ENCODE measurements around the gene C1RL.
"Not testable (repeated sequence)": the region's sequence is repeated elsewhere in the genome, so short reads cannot be mapped to it uniquely, and the experiment has no call there.

C1RL gene

GRCh38 chr12:7060353-7060954 is 48.6 kb downstream of the C1RL start, which contains the start of gene C1S:
TSS of gene C1S (plus strand) at chr12:7060718. CDS start at chr12:7061913, 1,195 bp downstream.
- DNase-seq (ENCODE audit: low read depth) = no peak

GRCh38 chr12:7059780-7060179 is 49.2 kb downstream of the C1RL start:
- no peak for DNase-seq (ENCODE audit: low read depth)

GRCh38 chr12:7058850-7059395 is 50.1 kb downstream of the C1RL start:
- DNase-seq (ENCODE audit: low read depth) = no peak

GRCh38 chr12:7058163-7058845 is 50.7 kb downstream of the C1RL start:
- no peak for DNase-seq (ENCODE audit: low read depth)

GRCh38 chr12:7055736-7056135 is 53.3 kb downstream of the C1RL start:
- not testable (repeated sequence) for DNase-seq (ENCODE audit: low read depth)

GRCh38 chr12:7054925-7055324 is 54.1 kb downstream of the C1RL start:
- no peak for DNase-seq (ENCODE audit: low read depth)

- DNase-seq (ENCODE audit: low read depth) = not testable (repeated sequence)
These were observed 59.0 kb downstream of the C1RL start for GRCh38 chr12:7049973-7050372.

- not testable (repeated sequence) for DNase-seq (ENCODE audit: low read depth)
These were observed 59.5 kb downstream of the C1RL start for GRCh38 chr12:7049445-7049951.

GRCh38 chr12:7047306-7047705 is 61.7 kb downstream of the C1RL start:
- DNase-seq (ENCODE audit: low read depth) = no peak

- no peak for DNase-seq (ENCODE audit: low read depth)
These were observed 62.5 kb downstream of the C1RL start for GRCh38 chr12:7046383-7047105.

GRCh38 chr12:7045913-7046312 is 63.1 kb downstream of the C1RL start:
- DNase-seq (ENCODE audit: low read depth) = no peak
